ENCODE data around the gene RMI2.

DNA sequence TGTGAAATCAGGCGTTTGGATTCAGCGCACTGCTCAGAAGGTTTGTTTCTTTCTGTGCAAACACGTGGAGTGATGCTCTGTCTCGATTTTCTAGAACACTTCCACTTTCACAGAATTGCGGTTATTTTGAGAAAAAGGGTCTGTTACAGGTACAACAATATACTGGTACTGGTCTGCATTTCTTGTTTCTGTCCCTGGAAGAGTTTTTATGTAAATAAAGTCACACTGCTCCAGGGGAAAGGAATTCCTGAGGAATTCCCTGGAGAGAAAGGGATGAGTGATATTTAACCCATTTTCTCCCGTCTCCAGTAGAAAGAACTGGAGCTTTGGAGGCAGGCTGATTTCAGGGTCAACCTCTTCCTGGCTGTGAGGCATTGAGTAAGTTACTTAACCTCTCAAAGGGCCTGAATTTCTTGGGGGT is 16.2 kb upstream of the RMI2 start:
- TF ChIP-seq EP300 (IDR thresholded peaks at IDR 0.05) (no peak), POLR2AphosphoS5 (IDR thresholded peaks at IDR 0.05) (no peak)
- TF ChIP-seq, protein P1, sequence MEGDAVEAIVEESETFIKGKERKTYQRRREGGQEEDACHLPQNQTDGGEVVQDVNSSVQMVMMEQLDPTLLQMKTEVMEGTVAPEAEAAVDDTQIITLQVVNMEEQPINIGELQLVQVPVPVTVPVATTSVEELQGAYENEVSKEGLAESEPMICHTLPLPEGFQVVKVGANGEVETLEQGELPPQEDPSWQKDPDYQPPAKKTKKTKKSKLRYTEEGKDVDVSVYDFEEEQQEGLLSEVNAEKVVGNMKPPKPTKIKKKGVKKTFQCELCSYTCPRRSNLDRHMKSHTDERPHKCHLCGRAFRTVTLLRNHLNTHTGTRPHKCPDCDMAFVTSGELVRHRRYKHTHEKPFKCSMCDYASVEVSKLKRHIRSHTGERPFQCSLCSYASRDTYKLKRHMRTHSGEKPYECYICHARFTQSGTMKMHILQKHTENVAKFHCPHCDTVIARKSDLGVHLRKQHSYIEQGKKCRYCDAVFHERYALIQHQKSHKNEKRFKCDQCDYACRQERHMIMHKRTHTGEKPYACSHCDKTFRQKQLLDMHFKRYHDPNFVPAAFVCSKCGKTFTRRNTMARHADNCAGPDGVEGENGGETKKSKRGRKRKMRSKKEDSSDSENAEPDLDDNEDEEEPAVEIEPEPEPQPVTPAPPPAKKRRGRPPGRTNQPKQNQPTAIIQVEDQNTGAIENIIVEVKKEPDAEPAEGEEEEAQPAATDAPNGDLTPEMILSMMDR (IDR thresholded peaks at IDR 0.05) = no peak
